Neutrophil (primary cell): ENCODE data around the gene EPRS1.
A peak's percentile ranks its signal among the peaks of the same experiment; 100 is the strongest.
"Not testable (repeated sequence)": the region's sequence is repeated elsewhere in the genome, so short reads cannot be mapped to it uniquely, and the experiment has no call there.

ENCODE experiments used
- H3K27ac ChIP-seq: fragments of 200-600 bp; sonication (generic); 2 replicates; pipeline ENCODE4 v1.5.1; 2016; ENCODE audit warnings: mild to moderate bottlenecking, moderate library complexity
- H3K27me3 ChIP-seq: fragments of 200-600 bp; sonication (generic); 2 replicates; pipeline ENCODE4 v1.6.0; 2016; ENCODE audit warnings: mild to moderate bottlenecking
- H3K36me3 ChIP-seq: fragments of 200-600 bp; sonication (generic); 2 replicates; pipeline ENCODE4 v1.5.1; 2017
- H3K4me1 ChIP-seq, 2 experiments: fragments of 200-600 bp in 1 of 2; sonication (generic) in 1 of 2; 1 replicate in 1 of 2; 2 replicates in 1 of 2; pipeline versions ENCODE4 v1.5.1 to v1.6.1; 2013 to 2016; ENCODE audit warnings: low read depth in 1 of 2, low read length in 1 of 2, mild to moderate bottlenecking in 1 of 2, moderate library complexity in 1 of 2; ENCODE audit not compliant: control insufficient read depth in 1 of 2, insufficient read depth in 1 of 2
- H3K4me3 ChIP-seq, 2 experiments: fragments of 200-600 bp in 1 of 2; sonication (generic) in 1 of 2; 1 replicate in 1 of 2; 2 replicates in 1 of 2; pipeline ENCODE4 v1.5.1; 2013 to 2016; ENCODE audit warnings: low read depth in 1 of 2, low read length in 1 of 2, mild to moderate bottlenecking in 1 of 2, moderate library complexity in 1 of 2
- H3K9me3 ChIP-seq: fragments of 200-600 bp; sonication (generic); 2 replicates; pipeline ENCODE4 v1.5.1; 2016
- TF ChIP-seq, protein P1 (sequence below): fragments of 200-600 bp; sonication (generic); IDR thresholded peaks from 2 replicates; pipeline ENCODE4 v1.5.1; 2016; ENCODE audit warnings: antibody characterized with exemption

The EPRS1 gene

DNA sequence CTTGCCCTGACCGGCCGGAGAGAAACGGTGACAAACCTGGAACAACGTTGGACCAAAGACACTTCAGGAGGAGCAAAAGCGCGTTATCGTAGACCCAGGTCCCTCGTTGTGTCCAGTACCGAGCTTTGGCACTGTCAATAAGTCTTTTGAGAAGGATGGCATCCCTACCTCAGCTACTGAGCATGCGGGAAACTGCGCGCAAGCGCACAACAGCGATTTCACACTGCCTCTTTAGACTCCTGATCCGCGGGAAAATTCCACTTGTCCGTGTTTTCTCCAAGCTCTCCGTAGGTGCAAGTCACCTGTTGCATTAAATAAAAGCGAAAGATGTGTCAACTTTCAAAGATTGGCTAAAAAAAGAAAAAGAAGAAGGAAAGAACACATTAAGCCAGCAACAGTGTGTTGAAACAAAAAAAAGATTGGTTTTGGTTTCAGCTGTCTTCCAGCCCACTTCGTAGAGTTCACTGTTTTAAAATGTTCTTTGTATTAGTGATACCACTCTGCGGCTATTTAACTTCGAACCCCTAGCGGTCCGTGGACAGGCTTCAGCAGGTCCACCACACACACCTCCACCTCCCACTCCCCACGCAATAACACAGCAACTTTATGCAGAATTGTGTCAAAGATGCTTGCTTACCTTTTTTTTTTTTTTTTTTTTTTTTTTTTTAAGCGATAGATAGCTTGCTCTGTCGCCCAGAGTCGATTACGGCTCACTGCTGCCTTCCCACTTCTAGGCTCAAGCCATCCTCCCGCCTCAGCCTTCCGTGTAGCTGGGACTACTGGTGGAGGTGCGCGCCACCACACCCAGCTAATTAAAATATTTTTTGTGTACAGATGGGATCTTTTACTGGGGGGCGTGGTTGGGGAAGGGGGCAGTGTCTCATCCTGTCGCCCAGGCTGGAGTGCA is 43.6 kb upstream of the EPRS1 start, which contains the start of gene BPNT1:
BPNT1 (minus strand) TSS at position 139 of the 907 bp plus-strand sequence. CDS start 9,942 bp downstream, outside the sequence.
- no peaks in the 10 kb centered on the region for H3K36me3 ChIP-seq
- no peaks in the 10 kb centered on the region for H3K9me3 ChIP-seq
- peak within 1 kb of the TSS; percentile 69 to 72 for H3K4me3 ChIP-seq
- TF ChIP-seq, protein P1, sequence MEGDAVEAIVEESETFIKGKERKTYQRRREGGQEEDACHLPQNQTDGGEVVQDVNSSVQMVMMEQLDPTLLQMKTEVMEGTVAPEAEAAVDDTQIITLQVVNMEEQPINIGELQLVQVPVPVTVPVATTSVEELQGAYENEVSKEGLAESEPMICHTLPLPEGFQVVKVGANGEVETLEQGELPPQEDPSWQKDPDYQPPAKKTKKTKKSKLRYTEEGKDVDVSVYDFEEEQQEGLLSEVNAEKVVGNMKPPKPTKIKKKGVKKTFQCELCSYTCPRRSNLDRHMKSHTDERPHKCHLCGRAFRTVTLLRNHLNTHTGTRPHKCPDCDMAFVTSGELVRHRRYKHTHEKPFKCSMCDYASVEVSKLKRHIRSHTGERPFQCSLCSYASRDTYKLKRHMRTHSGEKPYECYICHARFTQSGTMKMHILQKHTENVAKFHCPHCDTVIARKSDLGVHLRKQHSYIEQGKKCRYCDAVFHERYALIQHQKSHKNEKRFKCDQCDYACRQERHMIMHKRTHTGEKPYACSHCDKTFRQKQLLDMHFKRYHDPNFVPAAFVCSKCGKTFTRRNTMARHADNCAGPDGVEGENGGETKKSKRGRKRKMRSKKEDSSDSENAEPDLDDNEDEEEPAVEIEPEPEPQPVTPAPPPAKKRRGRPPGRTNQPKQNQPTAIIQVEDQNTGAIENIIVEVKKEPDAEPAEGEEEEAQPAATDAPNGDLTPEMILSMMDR: peak; percentile 12
- peak within 1 kb of the TSS; percentile 87 for H3K27ac ChIP-seq
- H3K27me3 ChIP-seq: no peaks in the 10 kb centered on the region
- H3K4me1 ChIP-seq: peaks cover 20 to 22% of the 10 kb centered on the region in 2 experiments

DNA sequence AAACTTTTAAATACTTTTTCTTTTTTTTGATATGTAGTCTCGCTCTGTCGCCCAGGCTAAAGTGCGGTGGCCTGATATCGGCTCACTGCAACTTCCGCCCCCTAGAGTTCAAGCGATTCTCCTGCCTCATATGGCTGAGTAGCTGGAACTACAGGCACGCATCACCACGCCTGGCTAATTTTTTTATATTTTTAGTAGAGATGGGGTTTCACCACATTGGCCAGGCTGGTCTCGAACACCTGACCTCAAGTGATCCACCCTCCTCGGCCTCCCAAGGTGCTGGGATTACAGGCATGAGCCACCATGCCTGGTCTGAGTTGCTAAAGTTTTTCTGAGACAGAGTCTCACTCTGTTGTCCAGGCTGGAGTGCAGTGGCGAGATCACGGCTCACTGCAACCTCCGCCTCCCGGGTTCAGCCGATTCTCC is 40.0 kb upstream of the EPRS1 start:
- not testable (repeated sequence) for H3K4me3 ChIP-seq, H3K4me1 ChIP-seq, H3K9me3 ChIP-seq, H3K36me3 ChIP-seq, H3K27me3 ChIP-seq, H3K27ac ChIP-seq

DNA sequence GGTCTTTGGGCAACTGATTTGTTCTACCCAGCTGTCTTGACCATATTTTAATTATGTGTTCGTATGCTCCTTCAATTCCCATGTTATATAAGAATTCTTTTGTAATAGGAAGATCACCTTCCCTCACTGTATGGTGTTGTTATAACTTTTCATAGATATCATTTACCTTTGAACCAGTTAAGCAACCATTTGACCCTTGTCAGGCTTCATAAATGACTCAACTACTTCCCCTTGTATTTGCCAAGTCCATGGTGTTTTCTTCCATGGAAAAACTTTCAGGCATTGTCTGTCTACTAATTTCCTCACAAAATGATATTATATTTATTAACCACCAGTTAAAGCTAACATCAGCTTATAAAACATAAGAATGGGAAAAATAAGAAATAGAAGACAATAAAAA is 38.2 kb upstream of the EPRS1 start:
- Histone ChIP-seq H3K4me3 (no peak overlapping the region), H3K9me3 (no peaks in the 10 kb centered on the region), H3K4me1 (peaks cover 0 to 4% of the 10 kb centered on the region in 2 experiments), H3K27ac (no peak overlapping the region), H3K36me3 (no peaks in the 10 kb centered on the region), H3K27me3 (no peaks in the 10 kb centered on the region)
- TF ChIP-seq, protein P1: no peak

DNA sequence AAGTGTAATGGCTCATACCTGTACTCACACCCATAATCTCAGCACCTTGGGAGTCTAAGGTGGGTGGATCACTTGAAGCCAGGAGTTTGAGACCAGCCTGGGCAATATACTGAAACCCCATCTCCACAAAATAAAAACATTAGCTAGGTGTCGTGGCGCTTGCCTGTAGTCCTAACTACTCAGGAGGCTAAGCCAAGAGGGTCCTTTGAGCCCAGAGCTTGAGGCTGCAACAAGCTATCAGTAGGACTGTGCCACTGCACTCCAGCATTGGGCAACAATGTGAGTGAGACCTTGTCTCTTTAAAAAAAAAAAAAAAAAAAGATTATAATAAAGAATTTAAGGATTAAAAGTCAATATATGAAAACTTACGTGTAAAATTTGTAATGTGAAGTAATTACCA is 31.6 kb upstream of the EPRS1 start:
- no peak overlapping the region for H3K4me3 ChIP-seq
- peaks cover 15% of the 10 kb centered on the region for H3K36me3 ChIP-seq
- H3K27me3 ChIP-seq: no peaks in the 10 kb centered on the region
- H3K27ac ChIP-seq: no peak overlapping the region
- TF ChIP-seq, protein P1: no peak
- no peaks in the 10 kb centered on the region for H3K9me3 ChIP-seq
- H3K4me1 ChIP-seq: no peaks in the 10 kb centered on the region

DNA sequence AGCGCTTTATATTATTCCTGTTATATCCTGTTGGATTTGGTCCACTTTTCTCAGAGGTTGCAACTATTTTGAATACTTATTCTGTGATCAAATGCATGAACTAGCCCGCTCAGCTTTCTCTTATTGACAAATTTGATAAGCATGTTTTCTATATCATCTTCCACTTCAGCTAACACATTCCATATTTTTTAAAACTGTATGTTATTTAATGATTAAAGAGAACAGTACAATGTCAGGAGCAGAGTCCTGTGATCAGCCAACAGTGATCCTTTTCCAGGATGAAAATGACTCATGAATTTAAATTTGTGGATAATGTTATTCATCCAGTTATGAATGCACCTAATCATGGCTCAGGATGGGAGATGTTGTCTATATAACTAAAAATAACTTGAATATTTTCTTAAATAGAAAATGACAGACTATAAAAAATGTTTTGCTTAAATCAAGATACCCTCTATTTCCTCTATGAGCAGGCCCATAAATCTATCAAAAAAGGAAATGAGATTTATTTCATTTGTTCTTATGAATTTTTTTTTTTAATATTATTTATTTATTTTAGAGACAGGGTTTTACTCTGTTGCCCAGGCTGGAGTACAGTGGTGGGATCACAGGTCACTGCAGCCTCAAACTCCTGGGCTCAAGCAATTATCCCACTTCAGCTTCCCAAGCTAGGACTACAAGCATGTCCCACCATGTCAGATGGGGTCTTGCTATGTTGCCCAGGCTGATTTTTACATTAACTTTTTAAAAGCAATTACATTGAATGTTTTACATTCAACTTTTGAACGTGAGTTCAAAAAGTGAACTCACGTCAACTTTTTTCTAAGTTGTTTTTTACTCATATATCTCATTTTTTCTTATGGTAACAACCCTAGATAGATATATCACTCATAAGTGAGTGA is 30.8 kb upstream of the EPRS1 start:
- Histone ChIP-seq H3K9me3 (no peaks in the 10 kb centered on the region), H3K27me3 (no peaks in the 10 kb centered on the region), H3K4me1 (no peaks in the 10 kb centered on the region), H3K4me3 (no peak overlapping the region), H3K36me3 (peaks cover 22% of the 10 kb centered on the region), H3K27ac (no peak overlapping the region)
- TF ChIP-seq, protein P1: no peak
